ENCODE results near the gene OCEL1.

Gene OCEL1

DNA sequence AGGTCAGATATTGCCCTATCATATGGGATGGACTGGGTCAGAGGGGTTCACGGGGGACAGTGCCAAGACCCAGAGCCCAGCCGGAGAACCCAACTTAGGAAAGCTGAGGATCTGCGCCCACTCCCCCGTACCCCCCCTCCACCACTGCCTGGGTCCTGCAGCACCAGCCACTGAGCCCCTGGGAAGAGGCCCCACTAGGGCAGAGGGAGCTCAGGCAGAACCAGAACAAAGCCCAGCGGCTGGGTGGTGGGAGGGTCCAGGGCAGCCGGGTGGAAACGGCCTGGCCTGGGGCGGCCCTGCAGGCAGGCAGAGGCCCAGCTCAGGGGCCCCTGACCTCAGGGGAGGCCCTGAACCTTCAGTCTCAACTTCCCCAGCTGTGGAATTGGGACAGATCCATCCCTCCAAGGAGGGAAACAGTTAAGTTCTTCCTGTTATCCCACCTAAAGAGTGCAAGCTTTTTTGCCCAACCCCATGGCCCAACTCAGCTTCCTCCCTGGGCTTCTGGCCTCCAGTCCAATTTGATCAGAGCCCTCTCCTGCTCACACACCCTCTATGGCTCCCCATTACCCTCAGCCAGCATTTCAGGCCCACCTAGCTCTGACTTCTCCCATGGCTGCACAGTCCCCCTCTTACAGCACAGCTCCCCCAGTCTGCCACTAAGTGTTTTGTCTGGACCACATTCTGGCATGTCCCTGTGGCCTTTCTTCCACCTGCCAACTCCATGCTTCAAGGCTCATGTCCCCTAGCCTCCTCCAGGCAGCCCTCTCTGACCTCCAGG, 16.6 kb downstream of the OCEL1 start:
- DNase-seq, result no peak

DNA sequence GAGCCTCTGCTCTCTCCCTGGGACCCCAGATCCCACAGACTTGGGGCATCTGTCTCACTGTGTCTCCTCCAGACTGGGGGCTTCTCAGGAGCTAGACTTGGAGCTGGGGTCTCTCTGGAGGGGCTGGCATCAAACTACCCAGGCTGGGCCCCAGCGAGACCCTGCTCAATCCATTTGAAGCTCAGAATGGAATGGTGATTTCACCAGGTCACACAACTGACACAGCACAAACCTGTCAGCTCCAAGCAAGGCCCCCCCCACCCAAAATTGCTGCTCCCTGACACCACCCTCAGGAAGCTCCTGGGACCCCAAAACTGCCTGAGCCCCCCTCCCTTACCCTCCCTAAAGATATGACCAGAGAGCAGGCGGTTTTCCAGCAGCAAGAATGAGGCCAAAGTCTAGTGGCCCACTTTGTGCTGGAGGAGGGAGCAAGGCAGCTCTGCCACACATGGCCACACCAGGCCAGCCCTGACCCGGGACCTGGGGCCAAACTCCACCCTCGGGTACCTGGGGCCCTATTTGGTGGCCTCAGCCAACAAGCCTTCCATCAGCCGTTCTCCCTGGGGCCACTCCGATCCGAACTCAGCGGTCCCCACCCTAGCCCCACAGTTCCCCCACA, 17.3 kb downstream of the OCEL1 start:
- DNase-seq, result no peak

DNA sequence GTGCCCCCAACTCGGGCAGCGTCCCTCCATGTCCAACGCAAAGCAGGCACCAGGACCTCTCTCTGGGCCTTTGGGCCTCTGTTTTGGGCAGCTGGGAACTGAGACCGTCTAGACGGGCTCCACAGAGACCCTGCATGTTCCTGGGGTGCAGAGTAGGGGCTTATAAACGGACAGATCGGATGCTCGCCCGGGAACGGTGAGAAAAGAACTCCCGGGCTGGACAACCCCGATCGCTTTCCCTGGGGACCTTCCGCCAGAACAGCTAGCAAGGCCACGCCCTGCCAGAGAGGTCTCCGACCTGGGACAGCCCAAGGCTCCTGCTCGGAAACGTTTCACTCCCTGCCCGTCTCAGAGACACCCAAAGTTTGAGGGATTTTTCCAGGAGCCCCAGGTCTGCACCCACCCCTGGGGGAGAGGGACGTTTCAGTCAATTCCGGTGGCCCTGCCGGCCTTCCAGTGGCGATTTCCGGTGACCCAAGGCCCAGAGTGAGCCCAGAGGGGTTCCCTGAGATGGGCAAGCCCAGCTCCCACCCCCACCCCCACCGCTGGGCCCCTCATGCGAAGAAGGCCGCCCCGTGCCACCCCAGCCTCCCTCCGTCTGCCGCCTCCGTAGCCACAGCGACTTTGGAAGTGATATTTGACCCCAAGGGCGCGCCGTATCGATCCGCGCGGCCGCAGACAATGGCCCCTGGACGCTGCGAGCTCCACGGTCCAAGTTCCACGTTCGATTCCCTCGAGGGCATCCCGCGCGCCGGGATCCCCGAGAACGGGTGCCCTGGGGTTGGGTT, 18.0 kb downstream of the OCEL1 start:
- DNase-seq, result no peak

DNA sequence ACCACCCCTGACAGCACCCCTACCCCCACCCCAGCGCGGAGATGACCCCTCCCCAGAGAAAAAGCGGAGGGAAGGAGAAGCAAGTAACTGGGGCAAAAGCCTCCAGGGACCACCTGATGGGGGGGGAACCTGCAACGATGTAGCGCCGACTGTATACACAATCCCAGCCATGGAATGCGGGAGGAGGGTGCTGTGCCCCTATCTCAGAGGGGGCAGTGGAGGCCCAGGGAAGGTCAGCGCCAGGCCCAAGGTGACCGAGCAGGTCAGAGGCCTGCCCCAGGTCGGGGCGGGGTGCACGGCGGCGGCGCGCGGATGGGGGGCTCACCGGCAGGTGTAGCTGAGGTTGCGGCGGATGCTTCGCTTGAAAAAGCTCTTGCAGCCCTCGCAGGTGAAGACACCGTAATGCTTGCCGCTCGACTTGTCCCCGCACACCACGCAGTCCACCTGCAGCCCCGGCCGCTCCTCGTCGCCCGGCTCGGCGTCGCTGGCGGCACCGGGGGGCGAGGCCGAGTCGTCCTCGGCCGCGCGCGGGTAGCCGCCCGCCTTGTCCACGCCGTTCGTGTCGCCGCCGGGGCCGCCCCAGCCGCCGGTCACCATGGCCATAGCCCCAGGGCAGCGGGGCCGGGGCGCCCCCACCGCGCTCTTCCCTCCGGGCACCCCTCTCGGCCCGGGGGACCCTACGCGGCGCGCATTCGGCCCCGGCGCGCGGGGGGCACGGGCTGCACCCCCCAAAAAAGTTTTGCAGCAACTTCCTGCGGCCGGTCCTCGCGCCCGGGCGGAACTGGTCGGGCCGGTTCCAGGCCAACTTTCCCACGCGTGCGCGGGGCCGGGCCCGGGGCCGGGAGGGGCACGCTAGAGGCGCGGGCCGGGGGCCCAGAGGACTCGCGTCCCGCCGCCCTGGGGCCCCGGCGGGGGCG, 18.9 kb downstream of the OCEL1 start:
- no peak for DNase-seq

DNA sequence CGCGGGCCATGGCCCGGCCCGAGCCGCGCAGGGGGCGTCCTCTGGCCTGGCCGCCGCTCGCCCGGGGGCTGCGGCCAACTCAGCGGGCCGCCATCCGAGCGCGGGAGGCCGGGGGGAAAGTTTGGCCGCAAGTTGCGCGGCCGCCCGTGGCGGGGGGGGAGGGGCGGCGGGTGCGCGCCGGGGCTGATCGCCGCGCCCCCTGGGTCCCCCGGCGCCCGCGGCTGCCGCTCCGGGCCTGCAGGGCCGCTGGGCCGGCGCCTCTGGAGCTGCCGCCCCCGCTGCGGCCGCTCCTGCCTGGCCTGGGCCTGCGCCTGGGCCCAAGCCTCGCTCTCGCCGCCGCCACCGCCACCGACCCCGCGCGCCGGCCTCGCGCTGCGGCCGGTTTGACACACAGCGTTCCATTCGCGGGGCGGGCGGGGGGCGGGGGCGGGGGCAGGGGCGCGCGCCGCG, 19.5 kb downstream of the OCEL1 start, which contains the start of gene NR2F6:
Gene NR2F6 (minus strand): TSS at position 385 of the 450 bp plus-strand sequence. CDS start 699 bp downstream, outside the sequence.
- no peak for DNase-seq

DNA sequence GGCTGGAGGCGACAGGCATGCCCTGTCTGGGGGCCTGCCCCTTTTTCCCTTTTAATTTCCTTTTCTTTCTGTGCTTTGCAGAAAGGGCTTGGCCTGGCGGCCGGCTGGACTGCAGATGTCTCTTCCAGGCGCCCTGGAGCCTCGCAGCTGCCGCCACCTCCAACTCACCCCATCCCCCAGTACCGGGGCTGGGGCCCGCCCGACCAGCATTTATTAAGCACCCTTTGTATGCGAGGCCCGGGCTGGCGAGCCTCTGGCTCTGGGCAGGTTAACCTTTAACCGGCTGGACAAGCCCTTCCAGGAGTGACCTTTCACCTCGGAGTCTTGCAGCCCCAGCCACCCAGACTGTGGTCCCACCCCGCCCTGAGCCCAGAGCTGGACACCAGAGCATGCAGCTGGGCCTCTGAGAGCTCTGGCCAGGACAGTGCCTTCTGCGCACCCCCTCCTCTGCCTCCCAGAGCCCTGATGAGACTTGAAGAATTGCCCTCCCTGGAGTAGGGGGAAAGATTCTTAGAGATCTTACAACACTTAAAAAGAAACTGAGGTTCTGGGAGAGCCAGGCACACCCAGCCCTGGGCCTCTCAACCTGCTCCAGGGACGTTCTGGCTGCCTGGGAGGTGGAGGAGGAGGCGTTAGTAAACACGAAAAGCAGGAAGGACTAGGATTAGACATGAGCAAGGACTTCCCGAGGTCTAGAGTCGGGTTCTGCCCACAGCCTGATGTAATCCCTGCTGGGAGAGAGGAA, 20.8 kb downstream of the OCEL1 start:
- DNase-seq, result no peak

DNA sequence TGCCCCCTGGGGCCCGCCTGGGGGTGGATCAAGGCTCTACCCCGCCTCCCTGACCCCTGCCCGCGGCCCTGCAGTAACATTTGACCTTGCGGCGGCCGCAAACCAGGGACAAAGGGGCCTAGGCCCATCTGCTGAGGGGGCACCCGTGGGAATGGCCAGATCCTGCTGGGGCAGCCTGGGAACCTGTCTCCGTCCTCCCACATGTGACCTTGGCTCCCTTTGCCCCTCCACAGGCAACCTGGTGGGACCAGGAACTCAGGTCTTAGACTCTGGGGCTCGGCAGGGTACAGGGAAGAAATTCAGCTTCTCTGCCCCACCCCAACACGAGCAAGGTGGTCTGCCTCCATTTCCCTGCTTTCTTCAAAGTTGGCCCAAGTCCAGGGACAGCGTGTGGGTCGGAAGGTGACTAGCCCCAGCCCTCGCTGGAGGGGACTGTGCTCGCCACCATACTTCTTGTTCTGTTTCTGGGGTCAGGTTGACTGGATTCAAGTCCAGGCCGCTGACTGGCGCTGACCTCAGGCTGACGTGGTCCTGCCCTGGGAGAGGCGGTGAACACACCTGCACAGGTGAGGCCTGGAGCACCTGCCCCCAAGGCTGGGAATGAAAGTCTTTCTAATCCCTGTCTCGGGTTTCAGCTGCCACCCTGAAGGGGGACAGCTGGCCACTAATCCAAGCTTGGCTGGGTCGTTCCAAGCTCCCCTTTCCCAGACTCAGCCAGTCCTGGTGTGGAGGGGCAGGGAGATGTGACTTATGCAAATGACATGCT, 22.2 kb downstream of the OCEL1 start:
- no peak for DNase-seq

DNA sequence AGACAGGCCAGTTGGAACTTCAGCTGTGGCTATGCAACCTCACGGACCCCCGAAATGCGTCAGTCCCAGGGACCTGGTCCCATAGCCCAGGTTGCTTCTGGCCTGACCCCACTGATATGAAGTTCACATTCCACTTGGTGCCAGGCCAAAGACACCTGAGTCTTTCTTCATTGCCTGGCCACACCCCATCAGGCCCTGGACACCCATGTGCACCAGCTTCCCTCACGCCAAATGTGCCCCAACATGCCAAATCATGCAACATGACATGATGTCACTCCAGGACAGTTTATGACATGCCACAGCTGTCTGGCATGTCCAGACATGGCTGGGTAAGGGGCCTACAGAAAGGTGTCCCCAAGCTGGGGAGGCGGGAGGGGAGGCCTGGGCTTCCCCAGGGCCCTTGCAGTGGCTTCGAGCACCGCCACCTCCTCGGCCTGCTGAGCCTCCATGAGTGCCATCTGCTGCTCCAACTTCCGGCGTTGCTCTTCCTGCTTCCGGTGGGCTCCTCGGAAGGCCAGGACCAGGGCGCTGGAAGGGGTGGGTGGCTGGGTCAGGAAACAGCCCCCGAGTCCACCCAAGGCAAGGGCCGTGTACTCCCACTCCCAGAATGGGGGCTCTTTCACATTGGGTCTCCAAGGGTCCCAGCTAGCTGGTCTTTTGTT, 24.0 kb downstream of the OCEL1 start:
- no peak for DNase-seq

DNA sequence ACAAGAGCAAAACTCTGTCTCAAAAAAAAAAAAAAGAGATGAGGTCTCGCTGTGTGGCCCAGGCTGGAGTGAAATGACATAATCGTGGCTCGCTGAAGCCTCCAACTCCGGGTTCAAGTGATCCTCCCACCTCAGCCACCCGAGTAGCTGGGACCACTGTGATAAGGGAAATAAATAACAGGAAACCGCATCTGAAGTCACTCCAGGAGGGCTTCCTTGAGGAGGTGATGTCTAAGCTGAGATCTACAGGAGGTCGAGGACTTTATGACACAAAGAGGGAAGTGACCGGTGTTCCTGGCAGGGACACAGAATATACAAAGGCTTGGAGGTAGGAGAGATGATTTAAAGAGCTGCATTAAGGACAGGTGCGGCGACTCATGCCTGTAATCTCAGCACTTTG, 28.6 kb downstream of the OCEL1 start:
- DNase-seq, result no peak

DNA sequence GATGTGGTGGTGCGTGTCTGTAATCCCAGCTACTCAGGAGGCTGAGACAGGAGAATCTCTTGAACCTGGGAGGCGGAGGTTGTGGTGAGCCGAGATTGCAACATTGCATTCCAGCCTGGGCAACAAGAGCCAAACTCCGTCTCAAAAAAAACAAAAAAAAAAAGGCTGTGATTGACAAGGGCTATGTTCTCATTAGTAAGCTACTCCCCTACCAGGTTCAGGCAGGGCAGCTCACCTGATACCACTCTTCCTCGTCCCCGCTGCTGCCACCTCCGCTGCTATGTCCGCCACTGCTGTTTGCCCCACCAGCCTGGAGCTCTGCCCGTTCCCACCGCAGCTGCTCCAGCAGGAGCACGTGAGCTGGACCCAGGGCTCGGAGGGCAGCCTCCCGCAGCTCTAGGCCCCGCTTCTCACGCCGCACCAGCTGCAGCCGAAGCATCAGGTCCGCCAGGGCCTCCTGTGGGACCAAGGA, 29.2 kb downstream of the OCEL1 start:
- no peak for DNase-seq

DNA sequence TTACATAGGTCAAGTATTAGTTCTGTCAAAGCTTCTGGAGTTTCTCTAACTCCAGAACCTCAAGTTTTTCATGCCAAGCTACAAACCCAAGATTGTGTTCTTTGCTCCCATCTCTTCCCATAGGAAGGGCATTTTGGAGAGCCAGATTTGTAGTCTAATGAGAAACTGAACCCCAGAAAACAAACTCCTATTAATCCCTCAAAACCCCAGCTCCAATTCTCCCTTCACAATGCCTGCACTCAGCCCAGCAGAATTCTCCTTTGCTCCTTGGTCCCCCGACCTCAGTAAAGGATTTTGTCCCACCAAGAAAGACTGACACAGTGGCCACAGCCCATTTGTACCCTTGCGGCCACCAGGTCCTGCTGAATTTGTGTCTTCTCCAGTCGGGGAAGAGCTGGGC, 30.1 kb downstream of the OCEL1 start:
- DNase-seq, result no peak

DNA sequence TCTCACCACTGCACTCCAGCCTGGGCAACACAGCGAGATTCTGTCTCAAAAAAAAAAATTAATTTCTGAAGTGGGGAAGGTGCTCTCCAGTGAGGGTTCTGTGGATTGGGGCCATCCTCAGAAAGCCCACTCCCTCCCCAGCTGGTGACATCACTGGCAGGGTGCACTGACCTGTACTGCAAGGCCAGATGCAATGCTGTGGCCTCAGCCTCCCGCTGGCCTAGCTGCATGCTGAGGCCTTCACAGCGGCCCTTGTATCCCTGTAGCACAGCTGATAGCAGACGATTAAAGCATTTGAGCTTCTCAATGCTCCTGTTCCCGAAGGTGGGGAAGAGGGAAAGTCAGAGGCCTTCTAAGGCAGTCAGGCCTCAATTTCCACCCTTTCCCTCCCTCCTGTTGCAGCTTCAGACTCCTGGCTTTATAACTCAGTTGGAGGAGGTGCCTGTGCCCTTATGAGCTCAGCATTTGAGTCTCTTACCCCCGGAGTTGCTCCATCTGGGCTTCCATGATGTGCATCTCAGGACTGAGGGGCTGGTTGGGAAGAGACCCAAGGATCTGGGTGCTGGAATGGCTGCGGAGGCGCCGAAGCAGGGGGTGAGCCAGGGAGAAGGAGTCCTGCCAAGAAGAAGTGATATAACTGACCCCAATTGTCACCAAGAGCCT, 33.2 kb downstream of the OCEL1 start:
- no peak for DNase-seq

DNA sequence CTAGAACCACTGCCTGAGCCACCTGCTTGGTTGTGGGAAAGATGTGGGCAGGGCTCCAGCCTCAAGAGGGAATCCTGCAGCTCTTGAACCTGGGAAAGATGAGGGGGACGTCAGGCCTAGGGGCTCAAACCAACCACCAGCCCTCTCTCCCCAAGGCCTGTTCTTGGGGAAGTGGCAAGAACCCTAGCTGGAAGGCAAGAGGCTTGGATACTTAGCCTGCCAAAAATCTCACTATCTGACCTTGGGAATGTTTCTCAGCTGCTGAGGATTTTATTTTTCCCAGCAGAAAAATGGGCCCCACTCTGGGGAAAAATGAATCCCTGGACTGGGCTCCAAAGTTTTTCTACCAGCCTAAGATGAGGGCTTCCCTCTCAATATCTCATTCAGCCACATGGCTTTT, 33.9 kb downstream of the OCEL1 start:
- no peak for DNase-seq

DNA sequence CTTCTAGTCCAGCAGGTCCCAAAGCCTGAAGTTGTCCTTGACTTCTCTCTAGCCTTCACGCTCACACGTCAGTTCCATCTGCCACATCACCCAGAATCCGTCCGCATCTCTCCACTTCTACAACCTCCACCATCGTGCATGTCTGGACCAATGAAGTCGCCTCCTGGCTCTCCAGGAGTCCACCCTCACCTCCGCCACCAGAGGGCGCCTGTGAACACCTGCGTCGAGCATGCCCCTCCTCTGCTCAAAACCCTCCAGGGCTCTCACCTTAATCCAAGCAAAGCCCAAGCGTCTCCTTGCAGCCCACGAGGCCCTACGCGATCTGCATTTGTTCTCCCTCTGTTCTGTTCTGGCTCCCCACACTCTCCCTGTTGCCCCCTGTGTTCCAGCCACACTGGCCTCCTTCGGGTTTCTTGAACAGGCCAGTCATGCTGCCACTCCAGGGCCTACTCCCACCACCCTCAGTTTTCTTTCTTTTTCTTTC, 34.9 kb downstream of the OCEL1 start:
- peak; percentile 84 for DNase-seq

DNA sequence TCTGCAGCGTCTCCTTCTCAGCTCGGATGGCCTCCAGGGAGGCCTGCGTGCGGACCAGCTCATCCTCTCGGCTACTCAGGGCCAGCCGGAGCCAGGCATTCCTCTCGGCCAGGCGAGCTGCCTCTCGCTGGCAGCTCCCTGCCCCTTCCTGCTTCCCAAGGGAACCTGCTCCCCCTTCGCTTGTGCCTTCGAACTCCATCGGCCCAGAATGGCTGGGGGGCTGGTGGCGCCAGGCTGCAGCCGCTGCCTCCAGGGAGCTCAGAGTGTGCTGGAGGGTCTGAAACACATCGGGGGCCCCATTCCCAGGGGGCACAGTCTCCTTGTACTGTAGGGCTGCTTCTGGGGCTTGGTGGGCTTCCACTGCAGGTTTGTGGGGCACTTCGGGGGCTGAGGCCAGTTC, 36.5 kb downstream of the OCEL1 start:
- DNase-seq, result no peak

DNA sequence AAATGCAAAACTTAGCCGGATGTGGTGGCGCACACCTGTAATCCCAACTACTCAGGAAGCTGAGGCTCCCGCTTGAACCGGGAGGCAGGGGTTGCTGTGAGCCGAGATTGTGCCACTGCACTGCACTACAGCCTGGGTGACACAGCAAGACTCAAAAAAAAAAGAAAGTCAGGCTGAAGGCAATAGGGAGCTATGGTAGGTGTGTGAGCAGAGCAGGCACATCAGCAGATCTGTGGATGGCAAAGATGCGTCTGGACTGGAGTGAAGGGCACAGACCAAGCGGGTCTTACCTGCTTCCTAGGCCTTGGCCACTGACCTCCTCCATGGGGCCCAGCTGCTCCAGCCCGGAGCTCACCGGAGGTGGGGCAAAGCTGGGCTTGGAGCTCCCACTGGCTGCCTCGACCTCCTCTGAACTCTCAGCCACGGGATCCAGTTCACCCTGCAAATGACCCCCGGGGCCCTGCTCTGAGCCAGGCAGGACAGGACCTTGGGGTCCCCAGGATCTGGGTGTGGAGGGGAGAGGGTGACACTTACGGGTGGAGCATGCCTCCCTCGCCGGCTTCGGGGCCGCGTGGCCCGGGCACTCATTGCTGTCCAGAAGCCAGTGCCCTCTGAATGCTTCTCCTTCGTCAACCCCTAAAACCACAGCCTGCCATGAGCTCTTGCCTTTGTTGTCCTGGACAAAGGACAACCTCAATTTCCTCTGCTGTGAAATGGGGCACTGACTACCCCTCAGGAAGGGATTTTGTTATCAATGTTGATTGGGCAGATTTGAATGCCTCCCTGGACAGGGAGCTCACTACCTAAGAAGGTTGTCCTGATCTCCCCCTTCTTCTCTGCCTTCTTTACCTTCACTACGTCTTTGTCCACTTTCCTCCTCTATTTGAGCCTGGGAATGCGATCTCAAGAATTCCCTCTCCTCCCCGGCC, 38.0 kb downstream of the OCEL1 start:
- DNase-seq, result no peak

DNA sequence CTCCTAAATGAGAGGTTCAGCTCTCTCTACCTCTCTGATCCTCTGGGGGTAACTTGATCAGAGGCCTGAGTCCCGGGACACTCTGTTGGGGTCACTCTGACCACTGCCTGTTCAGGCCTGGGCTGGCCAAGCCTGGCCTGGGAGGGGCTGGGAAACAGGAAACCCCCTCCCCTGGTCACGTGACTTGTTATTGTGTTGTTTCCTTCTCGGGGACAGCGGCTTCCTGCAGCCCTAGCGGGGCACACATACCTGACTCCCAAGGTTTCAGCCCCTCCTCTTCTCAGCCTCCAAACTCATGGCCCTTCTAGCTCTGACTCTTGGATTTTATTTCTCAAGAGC, 38.6 kb downstream of the OCEL1 start, which contains the start of gene USHBP1:
Gene USHBP1 (minus strand): TSS at position 105 of the 339 bp plus-strand sequence. CDS start 446 bp downstream, outside the sequence.
- no peak for DNase-seq

DNA sequence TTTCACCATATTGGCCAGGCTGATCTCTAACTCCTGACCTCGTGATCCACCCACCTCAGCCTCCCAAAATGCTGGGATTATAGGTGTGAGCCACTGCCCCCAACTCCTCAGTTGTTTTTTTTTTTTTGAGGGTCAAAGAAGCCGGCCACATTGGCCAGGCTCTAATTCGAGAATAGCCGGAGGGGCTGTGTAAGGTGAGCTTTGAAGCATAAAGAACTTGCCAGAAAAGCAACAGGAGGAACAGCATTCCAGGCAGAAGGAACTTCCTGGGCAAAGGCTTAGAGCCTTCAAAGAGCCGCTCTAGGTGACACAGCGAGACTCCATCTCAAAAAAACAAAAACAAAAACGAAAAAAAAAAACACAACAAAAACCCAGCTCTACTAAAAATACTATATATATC, 40.0 kb downstream of the OCEL1 start:
- no peak for DNase-seq
